Psoas muscle (tissue), 8 donors: ENCODE measurements around the gene BTD. TPM values are rescaled to one million over a fixed set of nuclear protein-coding genes. Genes with fewer than 3 reads are reported as not detected.

Source experiments
- ATAC-seq, 4 donors: fragments of 200-7000 bp; cut with Tn5 transposase; one replicate each; pipeline ENCODE4 v1.9.1; 2020; ENCODE audit warnings: moderate library complexity in 3 of 4, mild to moderate bottlenecking in 2 of 4
- DNase-seq, 2 donors: peaks; one replicate each; pipeline ENCODE4 v3.0.0-alpha.2; 2020
- H3K27ac ChIP-seq: fragments of 200-600 bp; one replicate; pipeline ENCODE4 v1.8.0; 2022
- H3K27me3 ChIP-seq, 3 donors: fragments of 200-600 bp in 1 of 3; one replicate each; pipeline versions ENCODE4 v1.6.1 to v1.8.0; 2013 to 2022; ENCODE audit warnings: low read length in 2 of 3, mild to moderate bottlenecking in 2 of 3, moderate library complexity in 1 of 3; ENCODE audit not compliant: insufficient read depth in 3 of 3
- H3K36me3 ChIP-seq, 2 donors: fragments of 200-600 bp in 1 of 2; one replicate each; pipeline versions ENCODE4 v1.6.1 to v1.8.0; 2013 to 2022; ENCODE audit warnings: low read depth in 1 of 2, mild to moderate bottlenecking in 1 of 2, moderate library complexity in 1 of 2; ENCODE audit not compliant: insufficient read depth in 1 of 2
- H3K4me1 ChIP-seq: fragments of 200-600 bp; one replicate; pipeline ENCODE4 v1.8.0; 2022
- H3K4me3 ChIP-seq: fragments of 200-600 bp; one replicate; pipeline ENCODE4 v1.8.0; 2022; ENCODE audit warnings: mild to moderate bottlenecking
- H3K9me3 ChIP-seq: fragments of 200-600 bp; one replicate; pipeline ENCODE4 v1.8.0; 2022
- WGBS, 3 donors: extraction: QIAGEN DNeasy Blood & Tissue Kit; methylation state at CpG; one replicate each; pipeline versions ENCODE4 v1.1.6 to v1.1.7; 2013; 5-methylcytosine and 5-hydroxymethylcytosine counted together
- intact Hi-C, 2 donors: fragments of 100-400 bp; cut with DNase I; formaldehyde crosslinking; loops; one replicate each; pipeline versions ENCODE4 v1.11.0 to v1.14.2; 2022
- polyA plus RNA-seq, 3 donors: library from polyadenylated mRNA; stranded (reverse); fragments of 200-250 nt; gene quantifications; one replicate each; pipeline ENCODE4 v1.2.3, GENCODE V29; 2013
- total RNA-seq, 4 donors: library from RNA; stranded (reverse); fragmentation: NEBNext Ultra II Directional in 2 of 4; extraction: Animal tissue kit (Norgen Biotek cat#: 25700) in 2 of 4; gene quantifications; one replicate each; pipeline versions ENCODE4 v1.2.1 to v1.2.4, GENCODE V29; 2021 to 2023
- TF ChIP-seq, protein P1 (sequence below): fragments of 200-600 bp; IDR thresholded peaks from one replicate; pipeline ENCODE4 v1.8.0; 2022; ENCODE audit warnings: antibody characterized with exemption
- donor health status: healthy with polysubstance abuse.
- donor health status: DM: no; HTN: no; CAD: no; lungs with moderate emphysema.
- donor health status: Bipolar disorder and iron deficiency.
- donor health status: healthy.
- donor health status: DM: yes; HTN: yes; CAD: no.
- donor health status: DM: no; HTN: no; CAD: no.
- donor health status: DM: no; HTN: no; CAD: no.
- donor health status: DM: yes; HTN: yes; CAD: no.

Gene BTD
- total and polyA plus RNA-seq, 7 donors, result 6.3 to 15.2 (median 9.8) TPM

DNA sequence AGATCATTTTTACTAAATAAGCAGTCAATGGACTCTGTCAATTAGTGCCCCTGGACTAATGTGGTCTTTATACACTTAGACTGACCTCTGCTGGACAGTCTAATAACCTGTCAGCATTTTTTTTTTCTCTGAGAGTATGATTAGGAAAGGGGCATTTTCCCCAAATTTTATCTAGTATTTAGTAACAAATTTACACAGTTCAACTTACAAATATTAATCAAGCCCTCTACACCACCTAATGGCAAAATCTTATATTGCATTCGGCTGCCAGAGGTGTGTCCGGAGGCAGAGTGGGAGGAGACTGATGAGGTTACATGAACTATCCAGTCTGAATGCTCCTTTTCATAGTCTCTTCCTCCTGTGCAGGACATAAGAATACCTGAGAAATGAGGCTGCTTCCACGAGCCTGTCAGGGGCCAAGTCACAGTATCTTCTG is 44.0 kb upstream of the BTD start:
- intact Hi-C loops, result loop anchor here (2.0 to 10.0 kb wide), 5 partner anchors 35 to 353 kb away; partner anchors contain the start of genes CAPN7 (in 1 of the 2), COLQ (in 1 of the 2), EAF1 (in 1 of the 2) and METTL6 (in 1 of the 2)
- Histone ChIP-seq H3K36me3 (peaks cover 3 to 30% of the 10 kb centered on the region in 2 donors), H3K27ac (no peak overlapping the region), H3K9me3 (no peaks in the 10 kb centered on the region), H3K4me3 (no peak overlapping the region), H3K27me3 (no peaks in the 10 kb centered on the region), H3K4me1 (no peaks in the 10 kb centered on the region)
- 1 to 14% (median 3%) methylated on average over 3 of the region's 3 CpGs for WGBS, 3 donors
- DNase-seq, result no peak
- TF ChIP-seq, protein P1, sequence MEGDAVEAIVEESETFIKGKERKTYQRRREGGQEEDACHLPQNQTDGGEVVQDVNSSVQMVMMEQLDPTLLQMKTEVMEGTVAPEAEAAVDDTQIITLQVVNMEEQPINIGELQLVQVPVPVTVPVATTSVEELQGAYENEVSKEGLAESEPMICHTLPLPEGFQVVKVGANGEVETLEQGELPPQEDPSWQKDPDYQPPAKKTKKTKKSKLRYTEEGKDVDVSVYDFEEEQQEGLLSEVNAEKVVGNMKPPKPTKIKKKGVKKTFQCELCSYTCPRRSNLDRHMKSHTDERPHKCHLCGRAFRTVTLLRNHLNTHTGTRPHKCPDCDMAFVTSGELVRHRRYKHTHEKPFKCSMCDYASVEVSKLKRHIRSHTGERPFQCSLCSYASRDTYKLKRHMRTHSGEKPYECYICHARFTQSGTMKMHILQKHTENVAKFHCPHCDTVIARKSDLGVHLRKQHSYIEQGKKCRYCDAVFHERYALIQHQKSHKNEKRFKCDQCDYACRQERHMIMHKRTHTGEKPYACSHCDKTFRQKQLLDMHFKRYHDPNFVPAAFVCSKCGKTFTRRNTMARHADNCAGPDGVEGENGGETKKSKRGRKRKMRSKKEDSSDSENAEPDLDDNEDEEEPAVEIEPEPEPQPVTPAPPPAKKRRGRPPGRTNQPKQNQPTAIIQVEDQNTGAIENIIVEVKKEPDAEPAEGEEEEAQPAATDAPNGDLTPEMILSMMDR, result peak; percentile 71
- peak; percentile 71 to 75 (median 73) for ATAC-seq

DNA sequence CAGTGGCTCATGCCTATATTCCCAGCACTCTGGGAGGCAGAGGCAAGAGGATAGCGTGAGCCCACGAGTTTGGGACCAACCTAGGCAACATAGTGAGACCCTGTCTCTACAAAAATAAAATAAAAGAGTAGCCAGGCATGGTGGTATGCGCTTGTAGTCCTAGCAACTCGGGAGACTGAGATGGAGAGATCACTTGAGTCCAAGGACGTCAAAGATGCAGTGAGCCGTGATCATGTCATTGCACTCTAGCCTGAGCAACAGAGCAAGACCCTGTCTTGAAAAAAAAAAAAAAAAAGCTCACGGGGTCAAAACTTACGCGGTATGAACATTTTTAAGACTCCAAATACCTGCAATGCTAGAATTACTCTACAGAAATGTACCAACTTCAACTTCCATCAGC is 43.0 kb upstream of the BTD start:
- WGBS, 3 donors, result 86 to 93% (median 89%) methylated on average over 9 of the region's 9 CpGs
- no peak for ATAC-seq
- no peaks in the 10 kb centered on the region for H3K27me3 ChIP-seq
- peaks cover 9 to 40% of the 10 kb centered on the region in 2 donors for H3K36me3 ChIP-seq
- H3K27ac ChIP-seq, result no peak overlapping the region
- no peaks in the 10 kb centered on the region for H3K4me1 ChIP-seq
- DNase-seq, result no peak
- TF ChIP-seq, protein P1, result no peak
- H3K9me3 ChIP-seq, result no peaks in the 10 kb centered on the region
- H3K4me3 ChIP-seq, result no peak overlapping the region
- intact Hi-C loops, result loop anchor here (5.0 to 10.0 kb wide), 4 partner anchors 36 to 354 kb away; partner anchors contain the start of genes CAPN7 (in 1 of the 2) and COLQ (in 1 of the 2)

DNA sequence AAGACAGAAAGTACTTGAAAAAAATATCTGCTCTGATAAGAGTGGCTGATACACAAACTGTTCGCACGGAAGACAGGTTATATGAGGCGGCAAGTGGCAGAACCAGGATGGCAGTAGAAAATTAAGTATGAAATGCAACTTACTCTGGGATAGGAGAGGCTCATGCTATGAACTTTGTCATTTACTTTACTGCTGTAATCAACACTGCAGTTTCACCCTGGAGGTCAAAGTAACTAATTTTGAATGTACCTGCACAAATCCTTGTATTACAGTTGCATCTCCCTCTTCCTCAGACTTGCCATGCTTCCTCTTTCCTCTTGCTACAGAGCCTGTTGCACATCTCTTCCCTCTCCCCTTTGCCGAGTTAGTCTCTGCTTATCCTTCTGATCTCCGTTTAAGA is 39.0 kb upstream of the BTD start:
- Histone ChIP-seq H3K27me3 (no peaks in the 10 kb centered on the region), H3K4me1 (no peaks in the 10 kb centered on the region), H3K36me3 (peaks cover 11 to 78% of the 10 kb centered on the region in 2 donors), H3K9me3 (no peaks in the 10 kb centered on the region), H3K27ac (no peak overlapping the region), H3K4me3 (no peak overlapping the region)
- intact Hi-C loops, result loop anchor here in 1 of 2 donors (10.0 kb wide), 1 partner anchor 458 kb away; no protein-coding TSS in a partner anchor
- WGBS, 3 donors, result 89 to 94% (median 90%) methylated on average over 5 of the region's 5 CpGs
- DNase-seq, result no peak
- TF ChIP-seq, protein P1, result no peak
- no peak for ATAC-seq

DNA sequence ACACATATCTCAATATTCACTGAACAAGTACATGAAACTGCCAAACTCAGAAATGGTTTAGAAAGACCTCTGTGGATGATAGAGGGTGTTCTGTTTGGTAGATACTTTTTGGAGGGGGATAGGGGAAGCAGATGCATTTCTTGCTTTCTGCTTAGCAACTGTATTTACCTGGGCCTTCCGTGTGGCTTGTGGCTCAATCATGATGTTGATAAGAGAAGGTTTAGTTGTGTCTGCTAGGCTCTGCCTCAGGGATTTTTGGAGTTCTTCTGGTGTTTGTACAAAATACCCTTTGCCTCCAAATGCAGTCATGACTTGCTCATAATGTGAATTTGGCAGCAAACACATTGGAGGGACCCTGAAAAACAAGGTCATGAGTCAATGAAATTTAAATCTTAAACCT is 38.4 kb upstream of the BTD start:
- ATAC-seq (no peak), DNase-seq (no peak)
- Histone ChIP-seq H3K9me3 (no peaks in the 10 kb centered on the region), H3K4me3 (no peak overlapping the region), H3K4me1 (no peaks in the 10 kb centered on the region), H3K27me3 (no peaks in the 10 kb centered on the region), H3K27ac (no peak overlapping the region), H3K36me3 (peaks cover 11 to 85% of the 10 kb centered on the region in 2 donors)
- TF ChIP-seq, protein P1, result no peak
- intact Hi-C loops, result loop anchor here in 1 of 2 donors (10.0 kb wide), 1 partner anchor 458 kb away; no protein-coding TSS in a partner anchor
- WGBS, 3 donors, result 84 to 100% (median 94%) methylated on average over 1 of the region's 1 CpG

DNA sequence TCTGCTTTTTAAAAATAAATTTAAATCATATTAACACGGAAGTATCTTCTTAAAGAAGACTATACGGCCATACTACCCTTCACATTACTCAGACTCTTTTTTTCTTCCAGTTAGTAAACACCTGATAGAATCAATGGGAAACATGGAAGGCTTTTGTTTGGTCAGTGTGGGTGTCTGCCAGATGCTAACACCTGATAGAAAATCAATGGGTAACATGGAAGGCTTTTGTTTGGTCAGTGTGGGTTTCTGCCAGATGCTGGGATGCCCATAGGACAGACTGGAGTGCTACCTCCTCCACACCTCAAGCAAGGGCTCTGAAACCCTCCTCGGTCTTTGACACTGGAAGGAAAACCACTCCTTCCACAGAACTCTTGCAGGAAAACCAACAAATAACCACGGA is 29.4 kb upstream of the BTD start:
- H3K4me1 ChIP-seq, result no peaks in the 10 kb centered on the region

More for the DNA sequence above, 29.4 kb upstream of the BTD start:
- Histone ChIP-seq H3K27me3 (no peaks in the 10 kb centered on the region), H3K27ac (no peak overlapping the region), H3K4me3 (no peak overlapping the region), H3K9me3 (no peaks in the 10 kb centered on the region), H3K36me3 (peaks cover 6 to 73% of the 10 kb centered on the region in 2 donors)
- ATAC-seq (no peak), DNase-seq (no peak)
- 85 to 92% (median 89%) methylated on average over 4 of the region's 4 CpGs for WGBS, 3 donors
- TF ChIP-seq, protein P1, result no peak
- intact Hi-C loops, result no loop called here
